Nephron progenitor cell (in vitro differentiated cells): Measurements from ENCODE around the gene GPR84.
A peak's percentile ranks its signal among the peaks of the same experiment; 100 is the strongest.

Experiments
- DNase-seq: peaks from one replicate; pipeline ENCODE4 v3.0.0; 2021
- H3K27ac Mint-ChIP-seq: 2 replicates; pipeline ENCODE4 v1.8.0; 2021; ENCODE audit warnings: mild to moderate bottlenecking, moderate library complexity, mixed read lengths
- H3K27me3 Mint-ChIP-seq: 2 replicates; pipeline ENCODE4 v1.8.0; 2021; ENCODE audit warnings: mild to moderate bottlenecking, low read depth, mixed read lengths; ENCODE audit not compliant: poor library complexity
- H3K36me3 Mint-ChIP-seq: 2 replicates; pipeline ENCODE4 v1.8.0; 2021; ENCODE audit warnings: low read depth, mixed read lengths
- H3K4me1 Mint-ChIP-seq: 2 replicates; pipeline ENCODE4 v1.8.0; 2021; ENCODE audit warnings: mixed read lengths
- H3K4me3 Mint-ChIP-seq: 2 replicates; pipeline ENCODE4 v1.8.0; 2021; ENCODE audit warnings: mild to moderate bottlenecking, moderate library complexity, mixed read lengths
- H3K9me3 Mint-ChIP-seq: 2 replicates; pipeline ENCODE4 v1.8.0; 2021; ENCODE audit warnings: mild to moderate bottlenecking, moderate library complexity, mixed read lengths
- CTCF ChIP-seq: fragments of 200-600 bp; sonication (generic); IDR thresholded peaks from 2 replicates; pipeline ENCODE4 v1.5.0; 2021; ENCODE audit warnings: antibody characterized with exemption

Gene GPR84

GRCh38 chr12:54364413-54364812 is at the start of gene GPR84:
TSS of gene GPR84 (minus strand) at chr12:54364486. CDS start at chr12:54363851, 635 bp downstream.
- Mint-ChIP-seq H3K9me3 (no peaks in the 10 kb centered on the region), H3K4me3 (no peak within 1 kb of the TSS), H3K4me1 (peaks cover 32% of the 10 kb centered on the region), H3K27ac (no peak within 1 kb of the TSS), H3K27me3 (peaks cover 15% of the 10 kb centered on the region), H3K36me3 (no peaks in the 10 kb centered on the region)
- DNase-seq: no peak
- no peak for TF ChIP-seq CTCF

- no peak for DNase-seq
- Mint-ChIP-seq H3K27me3 (no peaks in the 10 kb centered on the region), H3K4me3 (no peak overlapping the region), H3K27ac (no peak overlapping the region), H3K36me3 (peaks cover 9% of the 10 kb centered on the region), H3K4me1 (peaks cover 52% of the 10 kb centered on the region), H3K9me3 (no peaks in the 10 kb centered on the region)
- no peak for TF ChIP-seq CTCF
Observed at GRCh38 chr12:54413284-54414190, 49.3 kb upstream of the GPR84 start.

- TF ChIP-seq CTCF: no peak
- no peaks in the 10 kb centered on the region for H3K9me3 Mint-ChIP-seq
- H3K4me1 Mint-ChIP-seq: peaks cover 48% of the 10 kb centered on the region
- H3K4me3 Mint-ChIP-seq: no peak overlapping the region
- H3K27ac Mint-ChIP-seq: no peak overlapping the region
- no peaks in the 10 kb centered on the region for H3K27me3 Mint-ChIP-seq
- peaks cover 13% of the 10 kb centered on the region for H3K36me3 Mint-ChIP-seq
- DNase-seq: no peak
Observed at GRCh38 chr12:54412786-54413185, 48.5 kb upstream of the GPR84 start.

GRCh38 chr12:54412348-54412747 is 48.1 kb upstream of the GPR84 start:
- peaks cover 43% of the 10 kb centered on the region for H3K4me1 Mint-ChIP-seq

GRCh38 chr12:54411391-54412241 is 47.3 kb upstream of the GPR84 start:
- H3K9me3 Mint-ChIP-seq: no peaks in the 10 kb centered on the region

More at GRCh38 chr12:54412348-54412747, 48.1 kb upstream of the GPR84 start:
- DNase-seq: no peak
- Mint-ChIP-seq H3K4me3 (no peak overlapping the region), H3K9me3 (no peaks in the 10 kb centered on the region), H3K27me3 (no peaks in the 10 kb centered on the region), H3K36me3 (peaks cover 15% of the 10 kb centered on the region), H3K27ac (peak overlapping the region; percentile 15)
- TF ChIP-seq CTCF: no peak

More at GRCh38 chr12:54411391-54412241, 47.3 kb upstream of the GPR84 start:
- DNase-seq: no peak
- no peak overlapping the region for H3K4me3 Mint-ChIP-seq
- H3K27ac Mint-ChIP-seq: no peak overlapping the region
- peaks cover 36% of the 10 kb centered on the region for H3K4me1 Mint-ChIP-seq
- H3K27me3 Mint-ChIP-seq: no peaks in the 10 kb centered on the region
- H3K36me3 Mint-ChIP-seq: peaks cover 22% of the 10 kb centered on the region
- no peak for TF ChIP-seq CTCF
